K562 (cell line): ENCODE measurements around the gene BRINP2. TPM values are rescaled to one million over a fixed set of nuclear protein-coding genes. Genes with fewer than 3 reads are reported as not detected.

ENCODE experiments used
- CEBPB ChIP-seq: fragments of 450-650 bp; IDR thresholded peaks from 2 replicates; pipeline ENCODE4 v1.6.1; 2016; ENCODE audit warnings: missing genetic modification characterization, missing compliant biosample characterization
- HNRNPH1 ChIP-seq: fragments of 200-400 bp; formaldehyde crosslinking; optimal IDR thresholded peaks from 2 replicates; pipeline ENCODE3; 2017; ENCODE audit warnings: low read depth, mild to moderate bottlenecking, low read length, moderate library complexity
- HNRNPLL ChIP-seq: fragments of 200-400 bp; formaldehyde crosslinking; IDR thresholded peaks from 2 replicates; pipeline ENCODE4 v1.6.1; 2017; ENCODE audit warnings: low read length, low read depth, mild to moderate bottlenecking; ENCODE audit not compliant: poor library complexity, severe bottlenecking
- MED1 ChIP-seq: sonication (generic); formaldehyde crosslinking; IDR thresholded peaks from 2 replicates; pipeline ENCODE4 v1.8.1; 2023; ENCODE audit warnings: missing genetic modification reagents, borderline replicate concordance
- PCBP1 ChIP-seq: fragments of 200-400 bp; formaldehyde crosslinking; IDR thresholded peaks from 2 replicates; pipeline ENCODE4 v1.6.1; 2018; ENCODE audit warnings: mild to moderate bottlenecking, low read depth, low read length; ENCODE audit not compliant: poor library complexity, severe bottlenecking
- PHB ChIP-seq: fragments of 250-450 bp; sonication (Bioruptor Pico); IDR thresholded peaks from 2 replicates; pipeline ENCODE4 v1.5.0; 2021
- STAT5B ChIP-seq: fragments of 250-450 bp; sonication (Bioruptor Pico); IDR thresholded peaks from 2 replicates; pipeline ENCODE4 v1.8.0; 2021; ENCODE audit warnings: mild to moderate bottlenecking, inconsistent platforms
- ZNF23 ChIP-seq: fragments of 250-450 bp; sonication (Bioruptor Pico); IDR thresholded peaks from 2 replicates; pipeline ENCODE4 v1.4.0; 2020; ENCODE audit warnings: mild to moderate bottlenecking
- ZNF518B ChIP-seq: fragments of 250-450 bp; sonication (Bioruptor Pico); IDR thresholded peaks from 2 replicates; pipeline ENCODE4 v1.5.0; 2021; ENCODE audit warnings: mild to moderate bottlenecking, moderate library complexity
- polyA plus RNA-seq, 8 experiments: library from polyadenylated mRNA; depleted of rRNA in 4 of 8; stranded (reverse) in 5 of 8; unstranded in 3 of 8; fragments of >200 nt; fragmentation: Nextera tagmentation in 2 of 8; fragmentation: Illumina TruSeq in 1 of 8; extraction: Ambion mirVana in 2 of 8; extraction: Trizol in 1 of 8; gene quantifications; 2 replicates each; pipeline versions ENCODE4 v1.2.1 to v1.2.3, GENCODE V29; 2011 to 2014; ENCODE audit warnings: inconsistent platforms in 1 of 8, missing spikeins in 1 of 8
- total RNA-seq, 7 experiments: library from RNA; depleted of rRNA in 6 of 7; stranded (reverse); fragments of >200 nt in 6 of 7; fragmentation: Illumina TruSeq in 2 of 7; extraction: Trizol in 2 of 7; gene quantifications; 2 replicates each; pipeline versions ENCODE4 v1.2.1 to v1.2.3, GENCODE V29; 2011 to 2021; ENCODE audit warnings: low replicate concordance in 1 of 7
- TF ChIP-seq, protein P1 (sequence below): sonication (generic); formaldehyde crosslinking; IDR thresholded peaks from 2 replicates; pipeline ENCODE4 v1.8.0; 2022; ENCODE audit warnings: mild to moderate bottlenecking, missing genetic modification reagents

BRINP2 gene
- total and polyA plus RNA-seq, 9 of the 15 experiments (the other 6 are each of a cell fraction or from before 2014, with no cell fraction given) = not detected

DNA sequence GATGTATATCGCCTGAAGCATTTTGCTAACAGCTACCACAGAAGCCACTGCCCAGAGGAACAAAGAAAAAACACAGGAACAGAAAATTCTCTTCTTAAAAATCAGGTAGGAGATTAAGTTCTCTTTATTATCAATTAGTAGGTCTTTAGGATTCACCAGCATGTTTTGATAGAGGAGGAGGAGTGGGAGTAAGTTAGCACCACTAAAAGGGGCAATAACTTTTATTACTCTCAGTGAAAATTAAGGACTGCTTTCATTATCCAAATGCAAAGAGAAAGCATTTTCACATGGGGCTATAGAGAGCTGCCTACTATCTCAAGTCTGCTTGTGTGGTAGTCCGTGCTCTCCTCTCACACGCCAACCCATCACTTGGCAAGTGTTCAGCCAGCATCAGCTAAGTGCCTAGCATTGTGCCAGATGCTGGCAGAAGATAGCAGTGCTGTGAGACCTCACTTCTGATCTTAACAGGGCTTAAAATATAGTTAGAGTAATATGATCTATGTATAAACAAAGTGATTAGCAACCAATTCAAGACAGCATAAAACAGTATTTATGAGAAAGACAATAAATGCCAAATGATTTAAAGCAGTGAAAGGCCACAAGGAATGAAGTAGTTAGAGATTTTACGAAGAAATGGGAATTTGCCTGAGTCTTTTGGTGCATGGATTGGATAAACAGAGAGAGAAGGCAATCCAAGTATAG lies 46.0 kb upstream of the BRINP2 start (continued):
- no peak for TF ChIP-seq ZNF23 (CRISPR knock-in tag)
- TF ChIP-seq MED1 (CRISPR knock-in tag) = no peak
- no peak for TF ChIP-seq HNRNPH1
- TF ChIP-seq CEBPB = no peak
- no peak for TF ChIP-seq STAT5B (CRISPR knock-in tag)
- TF ChIP-seq PCBP1 = no peak
- no peak for TF ChIP-seq HNRNPLL
- TF ChIP-seq, protein P1, sequence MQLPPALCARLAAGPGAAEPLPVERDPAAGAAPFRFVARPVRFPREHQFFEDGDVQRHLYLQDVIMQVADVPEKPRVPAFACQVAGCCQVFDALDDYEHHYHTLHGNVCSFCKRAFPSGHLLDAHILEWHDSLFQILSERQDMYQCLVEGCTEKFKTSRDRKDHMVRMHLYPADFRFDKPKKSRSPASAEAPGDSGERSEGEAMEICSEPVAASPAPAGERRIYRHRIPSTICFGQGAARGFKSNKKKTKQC = no peak
- TF ChIP-seq ZNF518B (CRISPR knock-in tag) = no peak
- no peak for TF ChIP-seq PHB (CRISPR knock-in tag)
